ENCODE measurements around the gene TFR2. TPM values are rescaled to one million over a fixed set of nuclear protein-coding genes. Genes with fewer than 3 reads are reported as not detected.

TFR2 gene
- total and polyA plus RNA-seq, 9 of the 15 experiments (the other 6 are each of a cell fraction or from before 2014, with no cell fraction given) = 3.8 to 123 (median 51.1) TPM

- TF ChIP-seq RERE (CRISPR knock-in tag; IDR thresholded peaks at IDR 0.05; ENCODE audit: borderline replicate concordance) = no peak
- no peak for TF ChIP-seq BMI1 (IDR thresholded peaks at IDR 0.05; ENCODE audit: low read length)
- TF ChIP-seq ZKSCAN1 (IDR thresholded peaks at IDR 0.05; ENCODE audit: low read depth, low read length) = no peak
- TF ChIP-seq ZNF551 (CRISPR knock-in tag; IDR thresholded peaks at IDR 0.05) = no peak
- no peak for TF ChIP-seq POLR3A (IDR thresholded peaks at IDR 0.05; ENCODE audit: borderline replicate concordance, extremely low read depth, insufficient read depth, insufficient read length)
- TF ChIP-seq ATF1 (CRISPR knock-in tag; IDR thresholded peaks at IDR 0.05) = no peak
- peak; percentile 72 for TF ChIP-seq ATF1 (tag; IDR thresholded peaks at IDR 0.05)
- TF ChIP-seq PRMT5 (CRISPR knock-in tag; IDR thresholded peaks at IDR 0.05) = no peak
- TF ChIP-seq MTA3 (IDR thresholded peaks at IDR 0.05; ENCODE audit: borderline replicate concordance) = peak; percentile 65; the same call in 1 of the 2 replicates
- TF ChIP-seq, protein P1, sequence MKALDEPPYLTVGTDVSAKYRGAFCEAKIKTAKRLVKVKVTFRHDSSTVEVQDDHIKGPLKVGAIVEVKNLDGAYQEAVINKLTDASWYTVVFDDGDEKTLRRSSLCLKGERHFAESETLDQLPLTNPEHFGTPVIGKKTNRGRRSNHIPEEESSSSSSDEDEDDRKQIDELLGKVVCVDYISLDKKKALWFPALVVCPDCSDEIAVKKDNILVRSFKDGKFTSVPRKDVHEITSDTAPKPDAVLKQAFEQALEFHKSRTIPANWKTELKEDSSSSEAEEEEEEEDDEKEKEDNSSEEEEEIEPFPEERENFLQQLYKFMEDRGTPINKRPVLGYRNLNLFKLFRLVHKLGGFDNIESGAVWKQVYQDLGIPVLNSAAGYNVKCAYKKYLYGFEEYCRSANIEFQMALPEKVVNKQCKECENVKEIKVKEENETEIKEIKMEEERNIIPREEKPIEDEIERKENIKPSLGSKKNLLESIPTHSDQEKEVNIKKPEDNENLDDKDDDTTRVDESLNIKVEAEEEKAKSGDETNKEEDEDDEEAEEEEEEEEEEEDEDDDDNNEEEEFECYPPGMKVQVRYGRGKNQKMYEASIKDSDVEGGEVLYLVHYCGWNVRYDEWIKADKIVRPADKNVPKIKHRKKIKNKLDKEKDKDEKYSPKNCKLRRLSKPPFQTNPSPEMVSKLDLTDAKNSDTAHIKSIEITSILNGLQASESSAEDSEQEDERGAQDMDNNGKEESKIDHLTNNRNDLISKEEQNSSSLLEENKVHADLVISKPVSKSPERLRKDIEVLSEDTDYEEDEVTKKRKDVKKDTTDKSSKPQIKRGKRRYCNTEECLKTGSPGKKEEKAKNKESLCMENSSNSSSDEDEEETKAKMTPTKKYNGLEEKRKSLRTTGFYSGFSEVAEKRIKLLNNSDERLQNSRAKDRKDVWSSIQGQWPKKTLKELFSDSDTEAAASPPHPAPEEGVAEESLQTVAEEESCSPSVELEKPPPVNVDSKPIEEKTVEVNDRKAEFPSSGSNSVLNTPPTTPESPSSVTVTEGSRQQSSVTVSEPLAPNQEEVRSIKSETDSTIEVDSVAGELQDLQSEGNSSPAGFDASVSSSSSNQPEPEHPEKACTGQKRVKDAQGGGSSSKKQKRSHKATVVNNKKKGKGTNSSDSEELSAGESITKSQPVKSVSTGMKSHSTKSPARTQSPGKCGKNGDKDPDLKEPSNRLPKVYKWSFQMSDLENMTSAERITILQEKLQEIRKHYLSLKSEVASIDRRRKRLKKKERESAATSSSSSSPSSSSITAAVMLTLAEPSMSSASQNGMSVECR (CRISPR knock-in tag; IDR thresholded peaks at IDR 0.05) = 0 out of 2 replicates have a peak, but pooled peaks have one; percentile 63
- TF ChIP-seq ZNF764 (CRISPR knock-in tag; IDR thresholded peaks at IDR 0.05; ENCODE audit: low read depth) = no peak
- TF ChIP-seq HOXB6 (CRISPR knock-in tag; IDR thresholded peaks at IDR 0.05; ENCODE audit: borderline replicate concordance) = no peak
- TF ChIP-seq ELF2 (CRISPR knock-in tag; IDR thresholded peaks at IDR 0.05) = 0 out of 2 replicates have a peak, but pooled peaks have one; percentile 39
- TF ChIP-seq ZNF175 (CRISPR knock-in tag; IDR thresholded peaks at IDR 0.05; ENCODE audit: low read depth) = no peak
- TF ChIP-seq HDAC6 (IDR thresholded peaks at IDR 0.05; ENCODE audit: low read depth, low read length) = no peak
- TF ChIP-seq EZH2 (IDR thresholded peaks at IDR 0.05; ENCODE audit: borderline replicate concordance, low read depth, low read length) = no peak
- TF ChIP-seq TBL1XR1 (IDR thresholded peaks at IDR 0.05; ENCODE audit: low read length in 2 of 2) = no peak
- TF ChIP-seq ZNF76 (CRISPR knock-in tag; IDR thresholded peaks at IDR 0.05; ENCODE audit: borderline replicate concordance) = no peak
- 0 out of 4 replicates have a peak, but pooled peaks of 1 of the 2 experiments have one; percentile 36 for TF ChIP-seq TEAD1 (CRISPR knock-in tag; IDR thresholded peaks at IDR 0.05)
Measured at GRCh38 chr7:100584683-100585510, 56.5 kb downstream of the TFR2 start (continued).

Data from K562 (cell line).